Spinal cord (tissue), 10 donors: ENCODE results near the gene TNFSF13B. TPM values are rescaled to one million over a fixed set of nuclear protein-coding genes. Genes with fewer than 3 reads are reported as not detected.
"Not testable (repeated sequence)": the region's sequence is repeated elsewhere in the genome, so short reads cannot be mapped to it uniquely, and the experiment has no call there.

ENCODE experiments used
- DNase-seq, 6 donors: peaks; one replicate each; pipeline versions ENCODE4 v3.0.0 to v3.0.0-alpha.2; 2013 to 2015; ENCODE audit warnings: low spot score in 6 of 6, low read depth in 4 of 6
- H3K27ac ChIP-seq: one replicate; pipeline ENCODE4 v1.5.1; 2013; ENCODE audit warnings: low read depth, low read length, control low read depth
- H3K27me3 ChIP-seq: one replicate; pipeline ENCODE4 v1.6.1; 2013; ENCODE audit warnings: low read length; ENCODE audit not compliant: control insufficient read depth, insufficient read depth
- H3K36me3 ChIP-seq: one replicate; pipeline ENCODE4 v1.6.1; 2013; ENCODE audit warnings: low read length; ENCODE audit not compliant: control insufficient read depth, insufficient read depth
- H3K4me1 ChIP-seq: one replicate; pipeline ENCODE4 v1.6.1; 2013; ENCODE audit warnings: low read length; ENCODE audit not compliant: control insufficient read depth, insufficient read depth
- H3K4me3 ChIP-seq: one replicate; pipeline ENCODE4 v1.5.1; 2013; ENCODE audit warnings: low read depth, low read length, control low read depth
- H3K9me3 ChIP-seq: one replicate; pipeline ENCODE4 v1.6.1; 2013; ENCODE audit warnings: low read length; ENCODE audit not compliant: control insufficient read depth, insufficient read depth
- WGBS: methylation state at CpG from one replicate; pipeline ENCODE4 v1.1.5; 2013; ENCODE audit warnings: missing lambda C conversion rate; ENCODE audit not compliant: insufficient coverage; 5-methylcytosine and 5-hydroxymethylcytosine counted together
- polyA plus RNA-seq, 2 donors: library from polyadenylated mRNA; unstranded; fragments of 120-200 nt; gene quantifications; one replicate each; pipeline ENCODE4 v1.2.1, GENCODE V29; 2013; ENCODE audit not compliant: insufficient read length in 2 of 2
- total RNA-seq, 2 donors: library from RNA; depleted of rRNA in 1 of 2; stranded (reverse); fragments of 120-200 nt in 1 of 2; fragments of >200 nt in 1 of 2; gene quantifications; one replicate each; pipeline versions ENCODE4 v1.2.3 to v1.2.4, GENCODE V29; 2013 to 2014
- donor health status: healthy.

The TNFSF13B gene
- total and polyA plus RNA-seq, 4 donors: 1.5 to 3.5 (median 2.0) TPM

DNA sequence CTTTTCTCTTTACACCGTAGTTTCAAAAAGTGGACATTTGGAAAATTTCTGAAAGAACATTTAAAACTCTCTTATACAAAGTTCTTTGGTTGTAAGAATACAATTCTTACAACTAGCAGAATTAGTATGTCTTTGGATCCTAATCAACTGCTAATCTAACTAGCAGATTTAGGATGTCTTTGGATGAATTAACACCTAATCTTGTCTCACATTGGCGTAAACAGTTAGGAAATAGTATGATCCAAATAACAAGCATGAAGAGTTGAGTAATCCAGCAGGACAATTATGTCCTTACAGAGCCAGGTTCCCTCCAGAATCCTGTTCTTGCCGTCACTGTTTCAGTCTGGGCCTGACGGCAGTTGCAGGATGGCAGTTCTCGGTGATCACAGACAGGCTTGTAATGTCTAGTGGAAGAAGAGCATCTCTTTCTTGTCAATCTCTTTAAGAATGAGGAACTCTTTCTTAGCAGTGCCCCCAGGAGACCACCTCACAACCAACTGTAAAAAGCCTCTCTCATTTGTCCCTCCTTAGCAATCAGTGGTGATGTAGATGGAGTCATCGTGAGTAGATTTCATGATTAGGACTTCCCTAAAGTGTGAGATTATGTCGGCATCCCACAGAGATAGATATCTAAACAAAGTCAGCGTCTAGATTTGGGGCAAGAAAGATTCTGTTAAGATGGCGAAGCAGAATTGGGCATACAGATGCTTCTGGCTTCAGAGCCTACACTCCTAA is 5.7 kb upstream of the TNFSF13B start:
- H3K4me1 ChIP-seq: no peaks in the 10 kb centered on the region
- 80% methylated on average over 1 of the region's 9 CpGs for WGBS
- H3K9me3 ChIP-seq: no peaks in the 10 kb centered on the region
- H3K27me3 ChIP-seq: no peaks in the 10 kb centered on the region
- DNase-seq: no peak
- no peak overlapping the region for H3K4me3 ChIP-seq
- H3K36me3 ChIP-seq: no peaks in the 10 kb centered on the region
- no peak overlapping the region for H3K27ac ChIP-seq

DNA sequence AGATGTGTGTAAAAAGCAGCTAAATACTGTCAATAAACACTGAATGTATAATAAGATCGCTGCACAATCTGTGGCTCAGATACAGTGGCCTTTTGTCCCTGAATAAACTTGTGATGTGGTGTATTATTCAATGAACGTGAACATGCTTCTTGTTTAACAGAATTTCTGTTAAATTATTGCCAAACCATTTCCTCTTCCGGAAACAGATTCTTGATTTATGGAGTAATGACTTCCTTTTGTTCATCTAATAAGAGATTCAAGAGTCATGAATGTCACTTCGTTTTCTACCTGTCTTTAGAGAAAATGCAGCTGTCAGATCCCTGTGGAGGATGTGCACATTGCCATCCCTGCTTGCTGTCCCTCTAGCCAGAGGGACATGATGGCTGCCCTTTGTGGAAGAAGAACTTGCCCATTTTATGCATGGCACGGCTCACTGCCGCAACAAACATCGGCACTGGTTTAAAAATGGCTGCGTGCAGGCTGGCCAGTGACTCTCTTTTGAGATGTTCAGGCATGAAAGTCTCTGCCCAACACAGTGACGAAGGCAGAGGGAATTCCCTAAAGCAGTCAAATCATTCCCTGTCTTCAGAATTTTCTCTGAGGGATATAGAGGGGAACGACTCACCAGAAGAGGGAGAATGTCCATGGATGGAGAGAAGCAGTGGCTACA is 3.1 kb upstream of the TNFSF13B start:
- no peaks in the 10 kb centered on the region for H3K9me3 ChIP-seq
- DNase-seq: no peak
- H3K4me1 ChIP-seq: no peaks in the 10 kb centered on the region
- H3K27me3 ChIP-seq: no peaks in the 10 kb centered on the region
- no peak overlapping the region for H3K4me3 ChIP-seq
- no peaks in the 10 kb centered on the region for H3K36me3 ChIP-seq
- 80% methylated on average over 6 of the region's 10 CpGs for WGBS
- no peak overlapping the region for H3K27ac ChIP-seq

DNA sequence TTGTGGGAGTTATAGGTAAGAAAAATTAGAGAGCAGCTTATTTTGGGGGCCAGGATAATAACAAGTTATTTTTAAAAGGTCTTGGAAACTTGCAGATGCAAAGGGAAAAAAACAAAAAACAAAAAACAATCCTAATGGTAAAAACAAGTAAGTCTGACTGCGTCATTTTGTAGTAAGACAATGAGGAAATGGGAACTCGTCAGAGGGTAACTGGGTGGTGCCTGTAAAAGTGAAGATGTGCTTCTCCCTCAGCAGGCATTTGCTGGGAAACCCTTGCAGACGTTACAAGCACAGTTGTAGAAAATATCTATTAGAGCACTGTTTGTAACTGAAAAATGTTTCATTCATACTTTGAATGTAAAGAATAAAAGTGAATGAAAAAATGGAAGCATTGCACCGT is 2.2 kb upstream of the TNFSF13B start:
- H3K27me3 ChIP-seq: no peaks in the 10 kb centered on the region
- H3K36me3 ChIP-seq: no peaks in the 10 kb centered on the region
- H3K4me1 ChIP-seq: no peaks in the 10 kb centered on the region
- DNase-seq: no peak
- no peak overlapping the region for H3K4me3 ChIP-seq
- no peak overlapping the region for H3K27ac ChIP-seq
- 80% methylated on average over 2 of the region's 4 CpGs for WGBS
- no peaks in the 10 kb centered on the region for H3K9me3 ChIP-seq

DNA sequence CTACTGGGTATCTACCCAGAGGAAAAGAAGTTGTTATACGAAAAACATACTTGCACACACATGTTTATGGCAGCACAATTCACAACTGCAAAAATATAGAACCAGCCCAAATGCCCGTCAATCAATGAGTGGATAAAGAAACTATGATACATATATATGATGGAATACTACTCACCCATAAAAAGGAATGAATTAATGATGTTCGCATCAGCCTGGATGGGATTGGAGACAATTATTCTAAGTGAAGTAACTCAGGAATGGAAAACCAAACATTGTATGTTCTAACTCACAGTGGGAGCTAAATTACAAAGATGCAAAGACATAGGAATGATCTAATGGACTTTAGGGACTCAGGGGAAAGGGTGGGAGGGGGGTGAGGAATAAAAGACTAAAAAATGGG is 1.7 kb upstream of the TNFSF13B start:
- H3K9me3 ChIP-seq, H3K27ac ChIP-seq, H3K36me3 ChIP-seq, H3K27me3 ChIP-seq, H3K4me1 ChIP-seq, H3K4me3 ChIP-seq, DNase-seq: not testable (repeated sequence)
- WGBS: no CpG with 5 or more reads among the region's 3 CpGs

DNA sequence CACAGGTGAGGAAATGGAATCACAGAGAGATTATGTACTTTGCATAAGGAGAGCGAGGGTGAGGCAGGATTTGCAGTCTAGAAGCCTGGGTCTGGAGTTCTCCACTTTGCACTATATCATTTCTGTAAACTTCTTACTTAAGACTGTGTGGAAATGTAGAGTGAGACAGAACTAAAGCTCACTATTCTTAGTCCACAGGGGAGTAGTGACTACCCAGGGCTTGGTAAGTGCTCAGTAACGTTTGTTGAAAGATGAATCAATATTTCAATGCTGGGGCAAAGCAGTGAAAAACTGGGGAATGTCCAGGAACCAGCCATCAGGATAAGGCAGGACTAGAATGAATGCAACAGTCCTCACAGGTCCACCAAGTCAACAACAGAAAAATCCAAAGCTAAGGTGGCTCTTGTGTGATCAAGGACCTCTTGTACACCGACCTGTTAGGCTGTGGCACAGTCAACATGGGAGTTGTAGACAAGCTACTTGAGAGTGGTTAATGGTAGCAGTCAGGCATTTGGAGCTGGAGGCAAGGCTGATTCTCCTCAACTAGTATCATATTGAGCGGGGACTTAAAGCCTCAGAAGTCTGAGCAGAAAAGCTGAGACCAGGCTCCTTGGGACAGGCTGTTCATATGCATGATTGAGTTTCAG is 929 bp upstream of the TNFSF13B start:
- no peaks in the 10 kb centered on the region for H3K36me3 ChIP-seq
- H3K4me3 ChIP-seq: no peak overlapping the region
- H3K27ac ChIP-seq: no peak overlapping the region
- 100% methylated on average over 1 of the region's 4 CpGs for WGBS
- DNase-seq: no peak
- no peaks in the 10 kb centered on the region for H3K9me3 ChIP-seq
- no peaks in the 10 kb centered on the region for H3K4me1 ChIP-seq
- no peaks in the 10 kb centered on the region for H3K27me3 ChIP-seq

DNA sequence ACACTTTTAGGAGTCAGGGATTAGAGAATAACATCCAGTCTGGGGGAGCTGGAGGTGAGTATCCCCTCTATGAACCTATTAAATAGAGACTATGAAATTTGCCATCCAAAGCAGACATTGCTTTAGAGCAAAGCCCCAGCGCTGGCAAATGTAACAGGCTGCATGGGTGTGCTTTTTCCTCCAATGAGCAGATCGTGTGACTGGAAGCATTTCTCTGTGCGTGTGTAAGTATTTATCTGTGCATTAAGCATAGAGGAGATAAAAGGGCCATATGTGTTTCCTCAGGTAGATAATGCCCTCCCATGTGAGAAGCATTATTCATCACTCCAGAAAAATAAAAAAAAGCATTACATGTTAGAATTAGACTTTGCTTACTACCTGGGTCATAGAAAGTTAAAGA is 924 bp downstream of the TNFSF13B start:
- H3K27me3 ChIP-seq: no peaks in the 10 kb centered on the region
- no peaks in the 10 kb centered on the region for H3K4me1 ChIP-seq
- no peak overlapping the region for H3K27ac ChIP-seq
- H3K36me3 ChIP-seq: no peaks in the 10 kb centered on the region
- no peaks in the 10 kb centered on the region for H3K9me3 ChIP-seq
- H3K4me3 ChIP-seq: peak overlapping the region; percentile 11
- 80% methylated on average over 2 of the region's 3 CpGs for WGBS
- DNase-seq: no peak

DNA sequence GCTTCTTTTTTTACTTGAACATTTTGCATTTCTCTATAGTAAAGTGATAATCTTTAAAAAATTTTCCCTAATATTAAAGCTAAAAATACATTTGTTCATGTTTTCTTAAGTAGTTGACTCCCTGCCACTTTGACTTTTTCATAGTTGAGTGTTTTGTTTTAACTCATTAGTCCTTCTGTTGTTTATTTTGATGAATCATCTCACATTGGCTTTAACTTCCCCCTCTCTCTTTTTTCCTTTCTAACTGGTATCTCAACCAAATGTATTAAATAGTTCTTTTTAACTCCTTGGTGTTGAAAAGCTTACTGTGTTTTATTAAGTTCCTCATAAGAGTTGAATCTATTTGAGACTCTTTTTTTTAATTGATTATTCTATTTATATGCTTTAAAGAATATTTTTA is 2.8 kb downstream of the TNFSF13B start:
- Histone ChIP-seq H3K36me3 (no peaks in the 10 kb centered on the region), H3K4me3 (no peak overlapping the region), H3K4me1 (no peaks in the 10 kb centered on the region), H3K9me3 (no peaks in the 10 kb centered on the region), H3K27ac (no peak overlapping the region), H3K27me3 (no peaks in the 10 kb centered on the region)
- no peak for DNase-seq

DNA sequence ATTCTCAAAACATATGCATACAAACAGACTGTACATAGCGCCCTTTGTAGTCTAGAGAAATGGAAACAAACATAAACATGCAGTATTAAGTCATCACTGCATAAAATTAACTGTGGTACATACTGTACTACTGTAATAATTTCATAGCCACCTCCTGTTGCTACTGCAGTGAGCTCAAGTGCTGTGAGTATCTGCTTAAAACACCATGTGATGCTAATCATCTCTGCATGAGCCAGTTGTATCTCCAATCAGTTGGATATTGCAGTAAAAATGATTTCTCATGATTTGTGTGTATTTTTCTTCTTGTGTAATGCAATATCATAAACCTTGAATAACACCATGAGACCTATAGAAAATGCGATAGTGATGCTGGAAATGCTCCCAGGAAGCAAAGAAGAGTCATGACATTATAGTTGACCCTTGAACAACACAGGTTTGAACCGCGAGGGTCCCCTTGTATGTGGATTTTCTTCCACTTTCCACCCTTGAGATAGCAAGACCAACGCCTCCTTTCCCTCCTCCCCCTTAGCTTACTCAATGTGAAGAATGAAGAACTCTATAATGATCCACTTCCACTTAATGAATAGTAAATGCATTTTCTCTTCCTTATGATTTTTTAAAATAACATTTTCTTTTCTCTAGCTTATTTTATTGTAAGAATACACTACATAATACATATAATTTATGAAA is 4.1 kb downstream of the TNFSF13B start:
- no peak overlapping the region for H3K4me3 ChIP-seq
- 100% methylated on average over 1 of the region's 5 CpGs for WGBS
- no peaks in the 10 kb centered on the region for H3K27me3 ChIP-seq
- H3K4me1 ChIP-seq: no peaks in the 10 kb centered on the region
- H3K9me3 ChIP-seq: no peaks in the 10 kb centered on the region
- no peaks in the 10 kb centered on the region for H3K36me3 ChIP-seq
- H3K27ac ChIP-seq: no peak overlapping the region
- peak in 1 of 6 donors; percentile 67 for DNase-seq

DNA sequence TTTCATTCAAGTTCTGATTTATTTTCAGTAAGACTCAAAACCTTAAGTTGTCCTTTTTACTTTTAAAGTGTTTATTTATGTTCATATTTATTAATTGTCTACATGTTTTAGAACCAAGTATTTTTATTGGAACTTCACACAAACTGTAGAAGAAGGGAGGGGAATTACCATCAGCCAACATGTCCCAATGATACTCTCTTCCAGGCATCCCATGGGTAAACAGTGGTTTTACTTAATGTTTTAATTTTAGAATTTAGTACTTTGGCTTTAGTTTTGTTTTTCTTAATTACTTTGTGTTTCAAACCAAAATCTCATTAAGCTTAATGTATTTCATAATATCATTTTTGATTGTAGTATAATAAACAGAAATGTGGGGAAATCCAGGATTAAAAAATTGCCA is 5.2 kb downstream of the TNFSF13B start:
- no peaks in the 10 kb centered on the region for H3K4me1 ChIP-seq
- H3K27ac ChIP-seq: no peak overlapping the region
- H3K4me3 ChIP-seq: no peak overlapping the region
- no peaks in the 10 kb centered on the region for H3K27me3 ChIP-seq
- H3K9me3 ChIP-seq: no peaks in the 10 kb centered on the region
- H3K36me3 ChIP-seq: no peaks in the 10 kb centered on the region
- DNase-seq: no peak
